ENCODE results near the gene PTTG2. TPM values are rescaled to one million over a fixed set of nuclear protein-coding genes. Genes with fewer than 3 reads are reported as not detected.

The PTTG2 gene
- total and polyA plus RNA-seq, 2 of the 4 experiments (the other 2 are of a cell fraction): not detected

- Histone ChIP-seq H4K5ac (ENCODE audit: low read depth, low read length) (no peak overlapping the region), H3K4ac (ENCODE audit: low read depth, low read length) (no peak overlapping the region), H4K91ac (ENCODE audit: insufficient read depth, low read depth, low read length) (no peak overlapping the region), H3K27ac (ENCODE audit: insufficient read depth, low read length) (no peak overlapping the region), H3K23ac (ENCODE audit: low read depth, low read length) (no peak overlapping the region), H4K8ac (ENCODE audit: low read depth in 2 of 2, low read length in 2 of 2) (no peak overlapping the region), H3K18ac (ENCODE audit: low read depth, low read length) (no peak overlapping the region), H3K9me3 (ENCODE audit: control insufficient read depth, insufficient read depth, low read length) (no peaks in the 10 kb centered on the region), H2AFZ (replicated peaks; ENCODE audit: low read length, poor library complexity) (no peak overlapping the region), H3K4me1 (ENCODE audit: control insufficient read depth, insufficient read depth, low read length) (no peaks in the 10 kb centered on the region), H3K4me3 (ENCODE audit: insufficient read depth, low read depth, low read length) (no peak overlapping the region), H2BK20ac (ENCODE audit: low read depth, low read length) (no peak overlapping the region), H3K4me2 (ENCODE audit: low read depth, low read length) (no peak overlapping the region), H3K9ac (ENCODE audit: low read depth, low read length) (no peak overlapping the region), H3K36me3 (ENCODE audit: control insufficient read depth, insufficient read depth, low read length) (no peaks in the 10 kb centered on the region), H2BK15ac (ENCODE audit: low read depth, low read length) (no peak overlapping the region), H3K79me1 (ENCODE audit: low read depth in 1 of 2, low read length in 2 of 2) (no peaks in the 10 kb centered on the region), H2AK9ac (replicated peaks; ENCODE audit: low read depth, low read length, poor library complexity) (no peak overlapping the region), H3K9me1 (ENCODE audit: insufficient read depth, low read length) (no peaks in the 10 kb centered on the region), H2BK120ac (ENCODE audit: low read depth, low read length) (no peak overlapping the region), H2BK5ac (ENCODE audit: low read depth, low read length, poor library complexity, severe bottlenecking) (no peak overlapping the region), H2AK5ac (ENCODE audit: low read depth, low read length) (no peak overlapping the region), H3K56ac (ENCODE audit: extremely low read depth, insufficient read depth, low read length) (no peak overlapping the region), H3K14ac (replicated peaks; ENCODE audit: low read depth, low read length) (no peak overlapping the region), H4K20me1 (ENCODE audit: insufficient read depth, low read length) (no peaks in the 10 kb centered on the region), H3K27me3 (ENCODE audit: control insufficient read depth, insufficient read depth, low read length) (peaks cover 44% of the 10 kb centered on the region)
- ChIA-PET CTCF (no interaction called here), POLR2A (ENCODE audit: unreplicated experiment) (no interaction called here)
- in situ Hi-C loops (cut with MboI; ENCODE audit: low sequenced_read_pairs) (no loop called here), dilution Hi-C loops (cut with HindIII; ENCODE audit: low sequenced_read_pairs, unreplicated experiment) (no loop called here), intact Hi-C loops (cut with micrococcal nuclease) (no loop called here)
- no TSS peak for BruUV-seq (replicated peaks)
- no peak for DNase-seq
- WGBS, 2 experiments (ENCODE audit: extremely low coverage in 2 of 2, insufficient read length in 1 of 2): no CpG with 5 or more reads among the region's 3 CpGs
- TF ChIP-seq CEBPB (IDR thresholded peaks at IDR 0.05; ENCODE audit: low read depth, low read length): no peak
- no peak for TF ChIP-seq MAZ (IDR thresholded peaks at IDR 0.05; ENCODE audit: borderline replicate concordance, low read depth, low read length)
- TF ChIP-seq RAD21 (IDR thresholded peaks at IDR 0.05; ENCODE audit: low read length): no peak
- TF ChIP-seq FOS (IDR thresholded peaks at IDR 0.05; ENCODE audit: low read depth, low read length): no peak
- no peak for TF ChIP-seq RFX5 (IDR thresholded peaks at IDR 0.05; ENCODE audit: low read depth, low read length)
- TF ChIP-seq MAFK (IDR thresholded peaks at IDR 0.05; ENCODE audit: low read depth, low read length): no peak
- TF ChIP-seq POLR2A (IDR thresholded peaks at IDR 0.05; ENCODE audit: low read depth, low read length): no peak
- no peak for TF ChIP-seq RCOR1 (IDR thresholded peaks at IDR 0.05; ENCODE audit: insufficient replicate concordance, low read length)
- no peak for TF ChIP-seq CTCF (conservative IDR thresholded peaks at IDR 0.05; ENCODE audit: low read depth, low read length)
- no peak for TF ChIP-seq BHLHE40 (IDR thresholded peaks at IDR 0.05; ENCODE audit: low read depth, low read length)
- no peak for ATAC-seq (ENCODE audit: low read depth)
These were observed 25.6 kb upstream of the PTTG2 start for GRCh38 chr4:37934609-37935008.
